Breast epithelium (tissue), 4 donors: ENCODE measurements around the gene TMPRSS6. TPM values are rescaled to one million over a fixed set of nuclear protein-coding genes. Genes with fewer than 3 reads are reported as not detected.

Experiments used
- DNase-seq, 2 donors: peaks; one replicate each; pipeline ENCODE4 v3.0.0-alpha.2; 2019; ENCODE audit warnings: low spot score in 2 of 2
- H3K27ac ChIP-seq, 2 donors: fragments of 200-600 bp; sonication (generic) in 1 of 2; one replicate each; pipeline ENCODE4 v1.5.1; 2016 to 2019; ENCODE audit warnings: mild to moderate bottlenecking in 1 of 2
- H3K27me3 ChIP-seq, 2 donors: fragments of 200-600 bp; sonication (generic) in 1 of 2; one replicate each; pipeline versions ENCODE4 v1.5.1 to v1.6.0; 2017 to 2019; ENCODE audit warnings: control low read depth in 1 of 2, mild to moderate bottlenecking in 1 of 2
- H3K36me3 ChIP-seq: fragments of 200-600 bp; one replicate; pipeline ENCODE4 v1.5.1; 2019
- H3K4me1 ChIP-seq, 2 donors: fragments of 200-600 bp; sonication (generic); one replicate each; pipeline ENCODE4 v1.5.1; 2016 to 2019; ENCODE audit warnings: control low read depth in 1 of 2
- H3K4me3 ChIP-seq, 3 donors: fragments of 200-600 bp; sonication (generic); 1 replicate in 2 of 3; 2 replicates in 1 of 3; pipeline ENCODE4 v1.5.1; 2016 to 2019; ENCODE audit warnings: mild to moderate bottlenecking in 3 of 3, moderate library complexity in 2 of 3
- H3K9me3 ChIP-seq, 2 donors: fragments of 200-600 bp; sonication (generic) in 1 of 2; one replicate each; pipeline ENCODE4 v1.5.1; 2016 to 2019; ENCODE audit warnings: control low read depth in 1 of 2
- CTCF ChIP-seq, 3 donors: fragments of 450-650 bp; IDR thresholded peaks; one replicate each; pipeline ENCODE4 v1.5.1; 2016 to 2017; ENCODE audit warnings: antibody characterized with exemption in 3 of 3, mild to moderate bottlenecking in 3 of 3, moderate library complexity in 3 of 3
- POLR2A ChIP-seq: fragments of 450-650 bp; IDR thresholded peaks from one replicate; pipeline ENCODE4 v1.6.1; 2016; ENCODE audit warnings: antibody characterized with exemption, mild to moderate bottlenecking, moderate library complexity
- POLR2AphosphoS5 ChIP-seq, 3 donors: sonication (generic); formaldehyde crosslinking; IDR thresholded peaks; one replicate each; pipeline ENCODE4 v1.6.1; 2017; ENCODE audit warnings: antibody characterized with exemption in 3 of 3
- intact Hi-C: fragments of 100-400 bp; cut with DNase I; formaldehyde crosslinking; loops from one replicate; pipeline ENCODE4 v1.15.1; 2023; ENCODE audit warnings: low total_unique reads
- total RNA-seq, 3 donors: library from RNA; depleted of rRNA; stranded (reverse); fragments of >200 nt; gene quantifications; one replicate each; pipeline ENCODE4 v1.1.0, GENCODE V29; 2016

TMPRSS6 gene
- total RNA-seq, 3 donors from 2014 or later: 0.88 TPM; not detected in 2

GRCh38 chr22:37086184-37086583, 23.3 kb downstream of the TMPRSS6 start:
- H3K27ac ChIP-seq: no peak overlapping the region
- no peaks in the 10 kb centered on the region for H3K4me1 ChIP-seq
- H3K36me3 ChIP-seq: no peaks in the 10 kb centered on the region
- intact Hi-C loops: no loop called here
- no peak overlapping the region for H3K4me3 ChIP-seq
- no peak for DNase-seq
- peaks cover 0 to 8% of the 10 kb centered on the region in 2 donors for H3K27me3 ChIP-seq
- H3K9me3 ChIP-seq: no peaks in the 10 kb centered on the region
- TF ChIP-seq CTCF (IDR thresholded peaks at IDR 0.05) (no peak), POLR2AphosphoS5 (IDR thresholded peaks at IDR 0.05) (no peak), POLR2A (no peak)

- intact Hi-C loops: no loop called here
- peaks cover 0 to 11% of the 10 kb centered on the region in 2 donors for H3K27me3 ChIP-seq
- TF ChIP-seq POLR2A (no peak), POLR2AphosphoS5 (IDR thresholded peaks at IDR 0.05) (no peak), CTCF (IDR thresholded peaks at IDR 0.05) (no peak)
Observed at GRCh38 chr22:37084385-37084784, 25.1 kb downstream of the TMPRSS6 start.

GRCh38 chr22:37083914-37084313, 25.6 kb downstream of the TMPRSS6 start:
- no peak for TF ChIP-seq POLR2AphosphoS5 (IDR thresholded peaks at IDR 0.05)
- TF ChIP-seq POLR2A: no peak
- no peak for TF ChIP-seq CTCF (IDR thresholded peaks at IDR 0.05)
- no peaks in the 10 kb centered on the region for H3K36me3 ChIP-seq
- DNase-seq: no peak
- no peak overlapping the region for H3K27ac ChIP-seq
- peaks cover 0 to 11% of the 10 kb centered on the region in 2 donors for H3K27me3 ChIP-seq
- H3K4me3 ChIP-seq: no peak overlapping the region
- H3K9me3 ChIP-seq: no peaks in the 10 kb centered on the region
- no peaks in the 10 kb centered on the region for H3K4me1 ChIP-seq
- intact Hi-C loops: no loop called here

More at GRCh38 chr22:37084385-37084784, 25.1 kb downstream of the TMPRSS6 start:
- Histone ChIP-seq H3K27ac (no peak overlapping the region), H3K4me3 (no peak overlapping the region), H3K4me1 (no peaks in the 10 kb centered on the region), H3K36me3 (no peaks in the 10 kb centered on the region), H3K9me3 (no peaks in the 10 kb centered on the region)
- no peak for DNase-seq

- intact Hi-C loops: no loop called here
- peaks cover 0 to 9% of the 10 kb centered on the region in 2 donors for H3K27me3 ChIP-seq
Observed at GRCh38 chr22:37082251-37082873, 27.2 kb downstream of the TMPRSS6 start.

More at GRCh38 chr22:37082251-37082873, 27.2 kb downstream of the TMPRSS6 start:
- Histone ChIP-seq H3K9me3 (no peaks in the 10 kb centered on the region), H3K27ac (no peak overlapping the region), H3K36me3 (no peaks in the 10 kb centered on the region), H3K4me1 (no peaks in the 10 kb centered on the region), H3K4me3 (no peak overlapping the region)
- TF ChIP-seq POLR2AphosphoS5 (IDR thresholded peaks at IDR 0.05) (no peak), POLR2A (no peak), CTCF (IDR thresholded peaks at IDR 0.05) (no peak)
- DNase-seq: no peak
